HG03439 (cell line): Measurements from ENCODE around the gene CARD9.

ENCODE experiments used
- ATAC-seq: cut with Tn5 transposase; IDR thresholded peaks from one replicate; pipeline ENCODE4 v1.9.1; 2021; ENCODE audit warnings: mild to moderate bottlenecking, moderate library complexity; ENCODE audit not compliant: unreplicated experiment

Gene CARD9

GRCh38 chr9:136351252-136351800, 22.1 kb downstream of the CARD9 start:
- no peak for ATAC-seq

DNA sequence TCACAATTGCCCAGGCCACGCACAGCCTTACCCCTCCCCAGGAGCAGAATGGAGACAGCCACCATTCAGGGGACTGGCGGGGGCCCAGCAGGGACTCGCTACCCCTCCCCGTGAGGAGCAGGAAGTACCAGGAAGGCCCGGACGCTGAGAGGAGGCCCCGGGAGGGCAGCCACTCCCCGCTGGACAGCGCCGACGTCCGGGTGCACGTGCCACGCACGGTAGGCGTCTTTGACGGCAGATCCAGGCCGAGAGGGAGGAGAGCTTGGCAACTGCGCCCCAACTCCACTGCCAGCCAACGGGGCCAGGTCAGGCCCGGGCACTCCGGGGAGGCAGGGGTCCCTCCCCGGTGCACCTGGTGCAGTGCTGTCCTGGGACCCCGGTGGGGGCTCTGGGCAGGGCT, 23.9 kb downstream of the CARD9 start:
- ATAC-seq: no peak

GRCh38 chr9:136348691-136349090, 24.8 kb downstream of the CARD9 start:
- ATAC-seq: no peak

- ATAC-seq: no peak
Observed at GRCh38 chr9:136347472-136348256, 25.8 kb downstream of the CARD9 start.

- ATAC-seq: no peak
Observed at GRCh38 chr9:136346927-136347465, 26.5 kb downstream of the CARD9 start.

- no peak for ATAC-seq
Observed at GRCh38 chr9:136346157-136346481, 27.4 kb downstream of the CARD9 start.

DNA sequence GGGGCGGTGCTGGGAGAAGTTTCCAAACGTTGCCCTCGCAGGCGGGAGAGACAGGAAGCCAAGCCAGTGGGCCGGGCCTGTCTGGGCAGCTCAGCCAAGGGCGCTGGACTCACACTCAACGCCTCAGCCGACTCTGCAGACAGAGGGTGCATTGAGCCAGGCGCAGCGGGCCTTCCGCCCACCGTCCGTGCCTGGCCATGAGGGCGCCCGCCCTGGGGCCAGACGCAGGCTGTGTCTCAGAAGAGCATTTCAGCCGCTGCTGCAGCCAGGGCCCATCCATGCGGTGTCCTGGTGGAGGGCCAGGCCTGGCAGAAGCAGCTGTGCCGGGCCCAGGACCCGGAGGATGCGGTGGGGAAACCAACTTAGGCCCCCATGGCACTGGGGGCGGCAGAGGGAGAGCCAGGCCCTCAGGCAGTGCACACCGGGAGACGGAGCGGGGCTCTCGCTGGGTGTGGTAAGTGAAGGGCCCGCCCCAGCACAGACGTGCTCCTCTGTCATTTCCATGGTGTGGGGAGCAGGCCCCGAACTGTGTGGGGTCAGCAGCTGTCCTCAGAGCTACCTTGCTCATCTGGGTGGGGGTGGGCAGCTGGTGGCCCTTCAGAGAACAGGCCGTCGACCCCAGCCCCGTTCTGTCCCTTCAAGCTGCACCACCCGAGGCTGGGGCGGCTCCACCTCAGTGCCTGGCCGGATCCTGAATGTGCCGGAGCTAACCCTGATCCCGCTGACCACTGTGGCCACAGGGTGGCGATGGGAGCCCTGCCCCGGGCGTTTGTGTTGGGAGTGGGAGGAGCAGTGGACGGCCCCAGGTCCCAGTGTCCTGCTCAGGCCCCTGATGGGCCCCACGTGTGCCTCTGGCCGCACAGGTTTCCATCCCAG, 27.9 kb downstream of the CARD9 start:
- ATAC-seq: no peak

- no peak for ATAC-seq
Observed at GRCh38 chr9:136344544-136345280, 28.8 kb downstream of the CARD9 start.

DNA sequence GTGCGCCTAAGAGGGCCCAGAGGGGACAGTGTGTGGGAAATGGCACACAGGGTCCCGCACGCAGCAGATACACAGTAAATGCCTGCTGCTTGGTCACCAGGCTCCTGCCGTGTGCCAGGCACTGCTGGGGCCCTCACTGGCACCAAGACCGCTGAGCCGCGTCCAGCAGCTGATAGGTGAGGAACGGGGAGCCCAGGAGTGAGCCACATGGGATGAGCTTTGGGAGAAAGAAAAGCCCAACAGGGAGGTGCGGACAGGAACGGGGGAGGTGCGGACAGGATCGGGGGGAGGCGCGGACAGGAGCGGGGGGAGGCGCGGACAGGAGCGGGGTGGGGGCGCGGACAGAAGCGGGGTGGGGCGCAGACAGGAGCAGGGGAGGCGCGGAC, 29.6 kb downstream of the CARD9 start:
- no peak for ATAC-seq

- no peak for ATAC-seq
Observed at GRCh38 chr9:136343121-136343883, 30.2 kb downstream of the CARD9 start.

DNA sequence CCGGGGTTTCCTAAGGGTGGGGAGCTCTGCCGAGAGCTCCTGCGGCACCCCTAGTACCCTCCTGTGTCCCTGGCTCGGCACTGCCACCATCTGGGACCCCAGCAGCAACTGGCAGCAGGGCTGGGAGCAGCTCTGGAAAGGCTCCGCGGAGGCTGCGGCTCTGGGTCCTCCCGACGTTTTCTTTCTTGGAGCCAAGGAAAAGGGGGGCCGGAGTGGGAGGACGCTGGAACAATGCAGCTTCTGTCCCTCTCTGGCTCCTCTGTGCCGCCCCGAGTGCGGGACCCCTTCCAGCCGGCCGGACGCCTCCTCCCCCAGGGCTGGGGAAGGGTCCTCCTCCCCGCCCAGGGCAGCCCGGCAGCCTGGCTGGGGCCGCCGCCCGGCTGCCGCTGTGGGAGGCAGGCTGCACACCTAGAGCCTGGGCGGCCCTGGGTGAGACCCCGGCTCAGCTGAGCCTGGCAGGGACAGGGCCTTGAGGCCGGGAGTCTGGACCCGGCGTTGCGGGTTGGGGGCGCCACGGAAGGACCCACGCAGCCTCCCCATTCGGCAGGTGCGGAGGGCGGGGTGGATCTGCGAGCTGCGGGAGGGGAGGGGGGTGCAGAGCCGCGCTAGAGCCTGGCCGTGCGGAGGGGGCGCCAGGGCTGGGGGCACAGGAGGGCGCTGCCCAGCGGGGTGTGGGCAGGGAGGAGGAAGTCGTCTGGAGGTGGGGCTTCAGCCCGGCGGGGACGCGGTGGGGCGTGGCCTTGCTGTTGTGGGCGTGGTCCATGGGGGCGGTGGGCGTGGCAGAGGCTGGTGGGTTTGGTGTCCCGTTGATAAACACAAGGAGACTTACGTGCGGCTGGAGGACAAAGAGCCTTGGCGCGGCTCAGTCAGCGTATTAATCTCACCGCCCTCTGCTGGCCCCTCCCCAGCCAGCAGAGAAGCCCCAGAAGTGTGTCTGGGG, 31.0 kb downstream of the CARD9 start:
- ATAC-seq: no peak

- no peak for ATAC-seq
Observed at GRCh38 chr9:136341769-136342168, 31.7 kb downstream of the CARD9 start.

DNA sequence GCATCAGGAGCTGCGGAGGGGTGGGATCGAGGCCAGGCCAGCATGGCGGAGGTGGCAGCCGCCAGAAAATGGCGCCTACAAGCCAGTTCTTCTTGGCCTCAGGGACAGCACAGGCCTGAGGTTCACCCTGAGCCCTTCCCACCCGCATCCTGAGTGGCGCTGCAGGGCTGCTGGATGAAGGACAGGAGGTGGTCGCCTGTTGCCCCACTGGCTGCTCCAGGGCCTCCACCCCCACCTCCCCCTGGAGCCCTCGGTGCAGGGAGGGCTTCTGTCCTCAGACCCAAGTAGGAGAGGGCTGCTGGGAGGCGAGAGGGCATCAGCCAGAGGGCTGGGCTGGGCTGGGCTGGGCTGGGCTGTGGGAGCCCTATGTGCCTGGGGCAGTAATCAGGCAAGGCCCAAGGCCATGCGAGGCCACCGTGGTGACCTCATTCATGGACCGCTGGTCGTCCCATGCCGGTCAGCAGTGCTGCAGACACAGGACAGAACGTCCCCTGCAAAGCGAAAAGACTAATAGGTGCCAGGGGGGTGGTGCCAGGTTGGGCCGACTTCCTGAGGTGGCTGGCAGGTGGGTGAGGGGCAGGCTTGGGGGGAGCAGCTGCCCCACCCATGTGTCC, 32.3 kb downstream of the CARD9 start:
- ATAC-seq: no peak

DNA sequence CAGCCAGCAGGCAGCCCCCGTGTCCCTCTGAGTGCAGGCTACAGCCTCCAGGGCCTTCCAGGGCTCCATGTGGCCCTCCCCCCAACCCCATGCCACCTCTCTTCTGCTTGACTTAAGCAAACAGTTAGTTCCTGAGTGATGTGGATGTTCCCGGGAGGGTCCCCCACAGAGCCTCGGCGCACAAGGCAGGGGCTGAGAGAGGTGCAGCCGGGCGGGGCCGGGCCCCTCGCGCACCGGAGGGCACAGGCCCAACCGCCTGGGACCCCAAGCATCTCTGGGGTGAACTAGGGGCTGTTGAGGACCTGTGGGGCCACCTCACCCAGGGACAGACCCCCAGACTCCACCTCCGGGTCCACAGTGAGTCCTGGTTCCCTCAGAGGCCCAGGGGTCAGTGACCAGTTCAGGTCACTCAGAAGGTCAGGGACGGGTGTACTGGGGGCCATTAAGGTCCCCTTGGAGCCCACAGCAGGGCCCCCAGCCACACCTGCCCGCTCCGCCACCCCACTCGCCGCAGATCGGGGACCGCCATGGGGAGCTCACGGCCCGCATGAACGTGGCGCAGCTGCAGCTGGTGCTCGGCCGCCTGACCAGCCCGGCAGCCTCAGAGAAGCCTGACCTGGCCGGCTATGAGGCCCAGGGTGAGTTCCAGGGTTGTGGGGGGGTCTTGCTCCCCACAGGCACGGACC, 33.0 kb downstream of the CARD9 start:
- ATAC-seq: no peak

DNA sequence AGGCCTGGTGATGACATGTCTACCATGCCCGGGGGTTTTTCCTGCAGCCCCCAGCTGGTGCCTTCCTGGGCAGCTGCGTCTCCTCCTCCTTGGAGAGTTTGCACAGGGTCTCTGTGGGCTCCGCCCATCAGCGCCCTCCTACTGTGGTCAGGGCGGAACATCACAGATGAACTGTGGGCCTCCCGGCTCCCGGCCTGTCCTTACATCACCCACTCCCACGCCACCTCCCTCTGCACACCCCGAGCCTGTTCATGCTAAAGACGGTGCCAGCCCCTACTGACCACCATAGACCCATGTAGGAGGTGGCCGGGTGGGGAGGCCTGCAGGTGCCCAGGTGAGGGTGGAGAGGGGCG, 33.5 kb downstream of the CARD9 start:
- no peak for ATAC-seq

DNA sequence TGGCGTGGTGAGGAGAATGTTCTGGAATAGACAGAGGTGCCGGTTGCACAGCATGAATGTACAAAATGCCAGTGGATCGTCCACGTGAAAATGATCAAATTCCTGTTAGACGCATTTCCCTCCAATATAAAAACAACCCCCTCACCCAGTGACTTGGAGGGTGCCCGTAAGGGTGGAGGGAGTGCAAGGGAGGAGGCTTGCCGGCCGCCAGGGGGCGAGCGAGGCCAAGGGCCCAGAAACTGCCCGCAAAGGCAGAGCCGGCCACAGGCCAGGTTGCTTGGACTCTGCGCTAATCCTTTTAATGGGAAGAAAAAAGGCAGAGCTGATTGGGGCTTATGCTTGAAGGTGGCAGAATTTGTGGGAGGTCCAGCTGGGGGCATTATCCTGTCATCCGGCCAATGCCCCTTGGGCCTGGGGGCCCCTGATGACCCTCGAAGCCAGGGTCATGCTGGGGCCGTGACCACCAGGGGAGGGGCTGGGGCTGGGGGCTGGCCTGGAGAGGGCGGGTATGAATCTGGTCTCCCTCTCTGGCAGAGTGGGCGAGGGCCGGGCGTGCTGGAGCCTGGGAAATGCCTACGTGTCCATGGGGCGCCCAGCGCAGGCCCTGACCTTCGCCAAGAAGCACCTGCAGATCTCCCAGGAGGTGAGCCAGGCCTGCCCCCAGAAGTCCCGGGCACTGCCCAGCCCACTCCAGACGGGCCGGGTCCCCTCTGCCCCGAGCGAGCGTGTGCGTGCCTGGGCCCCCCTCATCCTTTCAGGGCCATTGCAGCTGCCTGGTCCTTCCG, 34.1 kb downstream of the CARD9 start:
- ATAC-seq: no peak

GRCh38 chr9:136338511-136338910, 35.0 kb downstream of the CARD9 start:
- ATAC-seq: no peak
